ENCODE results near the gene SPAG16.

GRCh38 chr2:214201892-214202291, 917.6 kb downstream of the SPAG16 start:
- TF ChIP-seq ZNF274 (IDR thresholded peaks at IDR 0.05; ENCODE audit: low read depth, low read length) (no peak), SUZ12 (IDR thresholded peaks at IDR 0.05; ENCODE audit: extremely low read depth, insufficient read depth, insufficient read length) (no peak)

All from NT2/D1 (cell line).